ENCODE results near the gene ZNRF3.
"Not testable (repeated sequence)": the region's sequence is repeated elsewhere in the genome, so short reads cannot be mapped to it uniquely, and the experiment has no call there.

The ZNRF3 gene

DNA sequence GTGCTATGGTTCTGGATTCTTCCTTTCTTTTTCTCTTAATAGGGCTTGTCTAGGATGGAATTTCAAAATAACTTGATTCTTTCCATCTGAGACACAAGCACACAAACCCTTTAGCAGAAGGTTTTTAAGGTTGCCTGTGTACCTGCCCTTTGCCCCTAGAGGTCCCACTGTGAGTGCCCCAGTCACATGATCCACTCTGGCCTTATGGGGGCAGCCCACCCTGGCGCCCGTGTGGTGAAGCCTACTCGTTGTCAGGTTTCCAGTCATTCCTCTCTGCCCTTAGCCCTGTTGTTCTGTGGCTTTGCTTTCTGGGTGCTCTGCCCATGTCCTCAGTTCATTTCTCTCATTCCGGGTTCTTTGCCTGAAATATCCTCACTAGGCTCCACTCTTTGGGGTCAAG is 51.8 kb downstream of the ZNRF3 start:
- no peak for DNase-seq

DNA sequence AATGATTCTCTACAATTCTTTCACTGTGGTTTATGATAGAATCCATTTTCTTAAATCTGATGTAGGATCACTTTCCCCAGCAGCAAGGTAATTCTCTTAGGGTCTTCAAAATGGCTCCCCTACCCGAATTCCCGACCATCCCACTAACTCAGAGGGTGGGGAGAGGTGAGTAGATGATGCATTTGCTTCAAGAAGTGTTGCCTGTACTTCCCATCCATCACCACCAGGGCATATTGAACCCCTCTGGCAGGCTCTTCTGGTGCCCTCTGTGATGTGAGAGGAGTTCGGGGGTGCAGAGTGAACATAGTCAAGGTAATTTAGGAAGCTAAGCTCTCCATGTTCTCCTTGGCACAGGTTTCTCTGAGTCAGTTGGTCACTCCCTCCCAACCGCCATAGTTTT is 52.3 kb downstream of the ZNRF3 start:
- no peak for DNase-seq

DNA sequence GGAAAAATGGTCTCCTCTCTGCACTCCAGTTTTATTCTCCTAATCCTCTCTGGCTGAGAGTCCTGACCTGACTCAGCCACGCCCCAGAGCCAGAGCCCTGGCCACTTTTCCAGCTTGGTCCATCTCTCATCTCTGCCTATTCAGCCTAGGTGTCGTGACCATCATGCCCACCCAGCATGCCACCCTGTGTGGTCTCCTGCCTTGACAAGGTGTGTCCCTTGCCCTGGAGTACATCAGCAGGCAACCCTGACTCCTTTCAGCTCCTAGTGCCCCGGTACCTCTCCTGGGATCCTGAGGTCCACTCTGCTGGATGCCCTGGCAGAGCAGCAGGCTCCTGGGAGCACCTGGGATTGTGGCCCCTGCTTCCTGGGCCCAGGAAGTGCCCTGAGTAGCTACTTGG is 52.8 kb downstream of the ZNRF3 start:
- DNase-seq, result no peak

DNA sequence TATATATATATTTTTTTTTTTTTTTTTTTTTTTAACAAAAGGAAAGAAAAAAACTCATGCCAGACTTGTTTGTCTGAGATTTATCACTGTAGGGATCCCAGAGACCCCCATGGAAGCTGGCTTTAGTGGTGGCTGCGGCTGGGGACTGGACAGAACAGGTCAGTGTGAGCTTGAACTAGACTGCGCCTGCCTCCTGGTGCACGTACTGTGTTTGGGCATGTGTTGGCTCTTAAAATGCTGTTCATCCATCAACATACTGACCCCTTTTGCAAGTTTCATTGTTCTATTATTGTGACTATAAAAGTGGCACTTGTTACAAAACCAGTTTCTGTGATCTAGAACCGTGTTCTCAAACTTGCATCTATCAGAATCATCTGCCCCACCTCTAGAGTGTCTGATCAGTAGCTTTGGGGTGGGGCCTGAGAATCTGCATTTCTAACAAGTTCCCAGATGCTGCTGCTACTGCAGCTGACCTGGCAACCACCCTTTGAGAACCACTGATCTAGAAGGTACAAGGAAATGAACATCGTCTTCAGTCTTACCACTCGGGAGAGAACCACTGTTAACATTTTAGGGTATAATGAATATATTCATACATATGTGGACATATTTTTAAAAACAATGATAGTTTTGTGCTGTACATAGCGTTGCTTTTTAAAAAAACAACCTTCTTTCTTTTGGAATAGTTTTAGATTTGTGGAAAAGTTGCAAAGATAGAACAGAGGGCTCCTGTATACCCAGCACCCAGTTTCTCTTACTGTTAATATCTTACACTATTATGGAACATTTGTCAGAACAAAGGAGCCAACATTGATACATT is 54.0 kb downstream of the ZNRF3 start:
- no peak for DNase-seq

DNA sequence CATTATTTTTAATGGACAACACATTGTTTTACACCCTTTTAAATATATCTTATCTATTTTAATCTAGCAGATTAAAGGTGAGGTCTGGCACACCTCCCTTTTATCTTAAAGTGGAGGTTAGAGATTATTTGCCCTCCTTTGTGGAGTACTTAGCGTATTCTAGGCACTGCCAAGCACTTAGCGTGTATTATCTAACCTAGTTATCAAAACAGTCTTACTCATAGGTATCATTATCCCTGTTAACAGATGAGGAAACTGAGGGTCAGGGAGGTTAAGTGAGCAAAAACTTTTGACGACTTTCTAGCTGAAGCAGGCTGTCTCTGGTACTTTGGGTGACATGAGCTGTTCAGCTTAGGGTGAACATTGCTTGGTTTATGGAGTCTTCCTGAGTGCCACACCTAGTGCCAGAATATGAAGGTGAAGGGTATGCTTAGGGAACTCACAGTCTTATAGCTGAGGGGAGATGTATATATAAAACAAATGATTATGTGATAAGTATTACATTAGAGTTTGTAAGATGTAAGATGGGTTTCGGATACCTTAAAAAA is 55.0 kb downstream of the ZNRF3 start:
- DNase-seq, result no peak

GRCh38 chr22:28939394-28939793 is 56.0 kb downstream of the ZNRF3 start:
- DNase-seq, result no peak

DNA sequence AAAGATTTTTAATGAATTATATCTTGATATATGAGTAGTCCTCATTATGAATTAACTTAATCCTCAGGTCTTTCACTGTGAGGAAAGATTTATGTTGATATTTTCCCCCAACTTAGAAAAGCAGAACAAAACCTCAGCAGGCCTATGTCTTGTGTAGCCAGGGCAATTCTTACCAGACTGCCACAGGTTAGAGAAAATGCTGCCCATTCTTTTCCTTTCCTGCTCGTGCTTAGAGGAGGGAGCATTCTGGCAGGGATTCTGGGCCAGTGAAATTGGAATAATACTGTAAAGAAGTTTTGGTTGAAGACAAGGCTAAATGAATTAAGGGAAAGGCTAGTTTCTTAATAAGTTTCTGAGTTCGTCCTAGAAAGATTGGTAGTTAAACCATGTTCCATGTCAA is 56.6 kb downstream of the ZNRF3 start:
- no peak for DNase-seq

DNA sequence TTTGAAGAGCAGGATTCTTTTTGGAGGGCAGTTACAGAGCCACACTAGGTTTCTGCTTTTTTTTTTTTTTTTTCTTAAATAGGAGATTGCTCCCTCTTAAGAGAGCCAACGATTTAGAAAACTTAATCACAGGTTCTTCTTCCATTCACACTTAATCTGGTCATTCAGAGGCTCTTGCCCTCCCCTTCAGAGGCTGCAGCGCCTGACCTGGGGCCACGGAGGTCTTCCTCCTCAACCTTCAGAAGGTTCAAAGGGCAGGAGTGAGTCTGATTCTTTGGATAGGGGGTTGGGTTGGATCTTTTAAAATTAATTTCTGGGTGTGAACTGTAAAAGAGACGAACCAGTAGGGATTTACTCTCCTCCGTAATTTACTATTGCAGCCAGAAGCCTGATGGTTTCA is 57.1 kb downstream of the ZNRF3 start:
- no peak for DNase-seq

DNA sequence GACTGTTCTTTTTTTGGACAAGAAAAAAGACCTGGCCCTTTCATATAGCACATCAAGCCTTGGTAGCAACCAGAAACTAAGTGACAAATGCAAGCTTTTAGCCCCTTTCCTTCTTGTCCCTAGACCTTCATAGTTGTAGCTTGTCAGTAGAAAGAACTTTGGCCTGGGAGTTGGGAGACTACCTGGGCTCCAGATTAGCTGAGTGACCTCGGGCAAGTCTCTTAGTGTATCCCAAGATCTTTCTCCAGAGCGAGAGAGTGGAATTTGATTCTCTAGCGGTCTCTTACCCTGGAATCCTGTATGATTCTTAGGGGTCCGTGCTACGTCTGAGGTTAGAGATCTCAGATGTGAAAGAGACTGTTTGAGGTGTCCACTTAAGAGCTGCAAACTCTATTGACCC is 59.0 kb downstream of the ZNRF3 start:
- DNase-seq, result no peak

GRCh38 chr22:28942801-28943500 is 59.6 kb downstream of the ZNRF3 start:
- no peak for DNase-seq

DNA sequence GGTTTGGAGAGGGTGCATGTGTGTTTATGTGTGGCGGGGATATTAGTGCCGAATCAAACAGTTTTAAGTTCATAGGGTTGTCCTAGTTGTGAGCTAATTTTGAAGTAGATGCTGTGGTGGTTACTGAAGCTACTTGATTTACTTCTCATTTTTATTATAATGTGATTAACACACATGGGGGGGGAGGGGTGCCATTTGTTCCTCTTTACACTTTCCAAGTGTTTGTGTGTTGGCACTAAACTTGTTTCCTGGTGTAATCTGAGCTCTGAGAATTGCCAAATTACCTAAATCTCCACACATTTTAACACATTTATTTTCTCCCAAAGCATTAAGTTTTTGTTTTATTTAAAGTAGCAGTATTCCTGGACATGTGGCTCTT is 60.1 kb downstream of the ZNRF3 start:
- DNase-seq, result no peak

DNA sequence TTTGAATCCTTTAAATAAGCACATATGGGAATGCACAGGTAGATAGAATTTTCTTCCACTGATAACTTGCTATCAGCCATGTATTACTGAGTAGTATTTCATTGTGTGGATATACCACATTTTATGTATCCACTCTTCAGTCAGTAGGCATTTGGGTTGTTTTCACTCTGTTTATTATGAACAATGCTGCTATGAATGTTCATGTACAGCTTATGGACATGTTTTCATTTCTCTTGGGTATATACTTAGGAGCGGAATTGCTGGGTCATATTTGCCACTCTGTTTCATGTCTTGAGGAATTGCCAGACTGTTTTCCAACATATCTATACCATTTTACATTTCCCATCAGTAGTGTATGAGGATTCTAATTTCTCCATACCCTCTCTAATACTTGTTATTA is 63.8 kb downstream of the ZNRF3 start:
- DNase-seq, result no peak

DNA sequence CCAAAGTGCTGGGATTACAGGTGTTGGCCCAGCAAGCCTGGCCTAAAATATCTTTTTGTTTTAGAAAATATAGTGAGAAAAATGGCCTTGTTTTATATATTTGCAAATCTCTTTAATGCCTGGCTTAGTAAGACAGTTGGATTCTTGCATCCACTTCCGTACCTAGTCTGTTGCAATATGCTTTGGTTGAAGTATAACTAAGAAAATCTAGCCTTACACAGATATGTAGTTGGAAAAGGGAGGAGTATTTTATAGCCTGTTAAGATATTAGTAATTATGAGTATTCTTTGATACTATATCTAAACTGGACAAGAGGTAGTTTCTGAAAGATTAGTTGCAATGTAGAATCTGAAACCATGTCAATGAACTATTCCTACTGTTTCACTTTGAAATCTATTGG is 65.1 kb downstream of the ZNRF3 start:
- no peak for DNase-seq

DNA sequence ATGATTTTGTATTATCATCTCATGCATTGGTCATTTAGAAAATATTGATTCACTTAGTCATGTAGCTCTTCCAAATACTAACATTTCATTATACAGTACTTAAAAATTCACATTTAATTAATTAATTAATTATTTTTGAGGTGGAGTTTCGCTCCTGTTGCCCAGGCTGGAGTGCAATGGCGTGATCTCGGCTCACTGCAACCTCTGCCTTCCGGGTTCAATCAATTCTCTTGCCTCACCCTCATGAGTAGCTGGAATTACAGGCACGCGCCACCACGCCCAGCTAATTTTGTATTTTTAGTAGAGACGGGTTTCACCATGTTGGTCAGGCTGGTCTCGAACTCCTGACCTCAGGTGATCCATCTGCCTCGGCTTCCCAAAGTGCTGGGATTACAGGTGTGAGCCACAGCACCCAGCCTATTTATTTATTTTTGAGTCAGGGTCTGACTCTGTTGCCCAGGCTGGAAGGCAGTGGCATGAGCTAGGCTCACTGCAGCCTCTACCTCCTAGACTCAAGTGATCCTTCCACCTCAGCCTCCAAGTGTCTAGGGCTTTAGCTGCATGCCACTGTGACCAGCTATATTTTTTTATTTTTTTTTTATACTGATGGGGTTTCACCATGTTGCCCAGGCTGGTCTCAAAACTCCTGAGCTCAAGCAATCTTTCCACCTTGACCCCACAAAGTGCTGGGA is 65.6 kb downstream of the ZNRF3 start:
- DNase-seq, result not testable (repeated sequence)

GRCh38 chr22:28949788-28950187 is 66.4 kb downstream of the ZNRF3 start:
- DNase-seq, result no peak

GRCh38 chr22:28950617-28951411 is 67.4 kb downstream of the ZNRF3 start:
- no peak for DNase-seq

DNA sequence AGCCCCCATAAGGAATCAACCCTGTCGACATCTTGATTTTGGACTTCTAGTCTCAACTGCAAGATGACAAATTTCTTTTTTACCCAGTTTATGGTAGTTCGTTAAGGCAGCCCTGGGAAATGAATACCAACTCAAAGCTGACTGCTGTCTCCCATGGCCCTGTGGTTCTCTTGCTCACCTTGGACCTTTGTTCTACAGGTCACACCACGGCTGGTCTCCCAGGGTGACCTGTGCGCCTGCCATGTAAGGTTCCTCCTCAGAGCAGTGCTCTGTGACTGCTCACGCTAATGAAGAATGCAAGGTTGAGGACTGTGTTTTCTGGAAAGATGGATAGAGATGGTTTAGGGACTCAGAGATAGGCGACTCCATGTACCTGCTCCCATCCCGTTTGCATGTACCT is 68.2 kb downstream of the ZNRF3 start:
- DNase-seq, result no peak

GRCh38 chr22:28951969-28952521 is 68.7 kb downstream of the ZNRF3 start:
- no peak for DNase-seq

DNA sequence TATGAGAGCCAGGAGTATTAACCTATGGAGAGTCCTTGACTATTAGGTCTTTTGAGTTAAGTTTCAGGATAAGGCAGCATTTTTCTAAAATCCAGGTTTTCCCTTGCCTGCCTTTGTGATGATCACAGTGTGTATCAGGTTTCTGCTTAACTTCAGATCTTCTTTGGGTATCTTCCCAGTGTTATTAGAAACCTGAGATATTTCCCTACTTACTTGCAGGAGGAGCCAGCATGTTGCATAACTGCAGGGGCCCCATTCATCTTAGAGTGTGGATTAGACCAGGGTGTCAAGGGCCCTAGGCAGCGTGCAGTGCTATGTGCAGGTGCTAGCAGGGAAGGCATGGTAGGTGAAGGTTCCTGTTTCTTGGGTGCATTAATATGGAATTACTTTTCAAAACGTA is 69.5 kb downstream of the ZNRF3 start:
- DNase-seq, result no peak

DNA sequence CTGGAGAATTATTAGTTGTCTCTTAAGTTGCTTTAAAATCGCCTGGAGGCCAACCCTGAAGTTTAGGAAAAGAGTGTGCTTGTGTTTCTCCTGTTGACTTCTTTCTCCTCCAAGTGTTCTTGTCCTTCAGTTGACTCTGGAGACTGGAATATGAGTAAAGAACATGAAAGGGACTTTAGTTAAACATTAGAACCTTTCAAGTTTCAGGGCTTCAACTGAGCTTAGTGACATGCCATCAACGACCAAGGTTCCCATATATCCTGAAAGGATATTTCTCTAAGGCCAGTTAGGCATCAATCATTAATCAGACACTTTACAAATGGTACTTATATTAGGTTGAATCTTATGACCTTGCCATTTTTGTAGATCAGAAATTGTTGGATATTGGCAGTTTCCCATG is 70.0 kb downstream of the ZNRF3 start:
- DNase-seq, result no peak

- no peak for DNase-seq
Measured at GRCh38 chr22:28953976-28954880, 70.9 kb downstream of the ZNRF3 start.
